HG02870 (cell line): ENCODE measurements around the gene AMBRA1.
"Not testable (repeated sequence)": the region's sequence is repeated elsewhere in the genome, so short reads cannot be mapped to it uniquely, and the experiment has no call there.

Experiments
- ATAC-seq: cut with Tn5 transposase; IDR thresholded peaks from one replicate; pipeline ENCODE4 v1.9.1; 2021; ENCODE audit warnings: mild to moderate bottlenecking, moderate library complexity; ENCODE audit not compliant: unreplicated experiment

Gene AMBRA1

DNA sequence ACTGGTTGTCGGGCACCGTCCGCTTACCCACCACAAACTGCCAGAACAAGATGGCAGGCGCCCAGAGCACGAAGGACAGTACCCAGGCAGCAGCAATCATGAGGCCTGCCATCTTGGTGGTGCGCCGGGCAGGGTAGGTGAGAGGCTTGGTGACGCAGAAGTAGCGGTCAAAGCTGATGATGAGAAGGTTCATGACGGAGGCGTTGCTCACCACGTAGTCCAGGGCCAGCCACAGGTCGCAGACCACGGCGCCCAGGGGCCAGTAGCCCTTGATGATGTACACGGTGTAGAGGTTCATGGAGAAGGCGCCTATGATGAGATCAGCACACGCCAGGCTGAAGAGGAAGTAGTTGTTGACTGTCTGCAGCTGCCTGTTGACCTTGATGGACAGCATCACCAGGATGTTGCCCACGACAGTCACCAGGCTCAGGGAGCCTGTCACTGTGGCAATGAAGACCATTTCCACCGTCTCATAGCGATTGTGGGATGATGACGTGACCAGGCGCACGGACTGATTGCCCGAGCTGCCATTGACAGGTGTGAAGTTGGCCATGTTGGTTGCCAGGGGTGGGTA is 207.7 kb downstream of the AMBRA1 start:
- ATAC-seq: no peak

DNA sequence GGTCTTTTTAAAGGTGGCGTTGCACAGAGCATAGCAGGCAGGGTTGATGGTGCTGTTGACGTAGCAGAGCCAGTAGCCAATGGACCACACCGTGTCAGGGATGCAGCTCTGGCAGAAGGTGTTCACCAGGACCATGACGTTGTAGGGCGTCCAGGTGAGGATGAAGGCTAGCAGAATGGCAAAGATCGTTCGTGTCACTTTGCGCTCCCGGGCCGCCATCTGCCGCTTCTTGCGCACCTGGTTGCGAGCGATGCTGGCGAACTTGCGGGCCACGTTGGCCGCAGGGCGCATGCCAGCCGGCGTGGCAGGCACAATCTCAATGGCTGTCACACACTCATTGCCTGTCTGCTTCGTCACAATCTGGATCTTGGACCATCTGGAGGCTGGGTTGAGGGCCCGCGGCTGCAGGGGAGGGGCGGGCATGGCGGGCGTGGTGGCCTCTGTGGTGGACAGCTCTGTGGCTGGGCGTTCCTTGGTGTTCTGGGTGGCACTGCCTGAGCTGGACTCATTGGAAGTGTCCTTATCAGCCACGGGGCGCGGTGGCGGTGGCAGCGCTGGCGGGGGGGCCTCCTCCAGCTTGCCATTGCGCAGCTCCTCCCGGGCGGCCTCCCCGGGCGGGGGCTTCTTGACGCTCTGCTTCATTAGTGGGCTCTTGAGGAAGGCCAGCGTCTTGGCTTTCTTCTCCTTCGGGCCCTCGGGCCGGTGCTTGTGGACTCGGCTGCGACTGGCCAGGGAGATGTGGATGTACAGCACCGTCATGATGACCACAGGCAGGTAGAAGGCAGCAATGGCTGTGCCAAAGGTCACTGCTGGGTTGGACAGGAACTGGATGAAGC is 208.4 kb downstream of the AMBRA1 start:
- ATAC-seq: no peak

DNA sequence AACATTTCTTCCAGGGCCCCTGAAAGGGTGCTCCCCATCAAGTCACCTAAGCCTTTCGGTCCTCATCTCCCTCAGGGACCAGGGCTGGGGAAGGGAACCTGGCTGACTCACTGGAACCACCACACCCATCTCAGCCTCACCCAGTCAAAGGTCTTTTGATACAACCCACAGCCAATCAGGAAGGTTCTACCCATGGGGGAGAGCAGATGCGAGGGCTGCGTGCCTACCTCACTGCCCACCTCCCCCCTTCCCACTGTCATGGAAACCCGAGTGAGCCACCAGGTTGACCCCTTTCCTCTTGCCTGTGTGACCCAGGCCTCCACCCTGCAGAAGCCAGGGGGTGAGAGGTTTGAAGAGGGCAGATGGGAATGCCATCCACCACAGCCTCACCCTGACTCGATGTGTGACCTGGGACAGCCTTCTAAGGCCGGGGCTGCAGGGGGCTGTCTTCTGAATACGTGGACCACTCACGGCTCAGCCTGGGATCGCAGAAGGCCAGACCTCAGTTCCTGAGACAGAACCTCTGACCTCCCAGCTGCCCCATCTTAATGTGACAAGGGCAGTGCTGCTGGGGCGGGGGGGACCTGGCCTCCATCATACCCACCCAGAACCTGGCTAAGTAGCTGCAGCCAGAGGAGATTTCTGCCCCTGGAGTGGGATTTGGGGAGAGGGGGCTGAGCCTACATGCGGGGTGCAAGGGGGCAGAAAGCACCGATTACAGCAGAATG is 209.7 kb downstream of the AMBRA1 start:
- no peak for ATAC-seq

DNA sequence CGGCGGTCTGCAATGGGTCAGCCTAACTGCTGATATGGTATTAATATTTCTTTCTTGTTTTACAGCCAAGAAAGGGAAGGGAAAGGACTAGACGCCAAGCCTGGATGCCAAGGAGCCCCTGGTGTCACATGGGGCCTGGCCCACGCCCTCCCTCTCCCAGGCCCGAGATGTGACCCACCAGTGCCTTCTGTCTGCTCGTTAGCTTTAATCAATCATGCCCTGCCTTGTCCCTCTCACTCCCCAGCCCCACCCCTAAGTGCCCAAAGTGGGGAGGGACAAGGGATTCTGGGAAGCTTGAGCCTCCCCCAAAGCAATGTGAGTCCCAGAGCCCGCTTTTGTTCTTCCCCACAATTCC is 210.4 kb downstream of the AMBRA1 start:
- no peak for ATAC-seq

DNA sequence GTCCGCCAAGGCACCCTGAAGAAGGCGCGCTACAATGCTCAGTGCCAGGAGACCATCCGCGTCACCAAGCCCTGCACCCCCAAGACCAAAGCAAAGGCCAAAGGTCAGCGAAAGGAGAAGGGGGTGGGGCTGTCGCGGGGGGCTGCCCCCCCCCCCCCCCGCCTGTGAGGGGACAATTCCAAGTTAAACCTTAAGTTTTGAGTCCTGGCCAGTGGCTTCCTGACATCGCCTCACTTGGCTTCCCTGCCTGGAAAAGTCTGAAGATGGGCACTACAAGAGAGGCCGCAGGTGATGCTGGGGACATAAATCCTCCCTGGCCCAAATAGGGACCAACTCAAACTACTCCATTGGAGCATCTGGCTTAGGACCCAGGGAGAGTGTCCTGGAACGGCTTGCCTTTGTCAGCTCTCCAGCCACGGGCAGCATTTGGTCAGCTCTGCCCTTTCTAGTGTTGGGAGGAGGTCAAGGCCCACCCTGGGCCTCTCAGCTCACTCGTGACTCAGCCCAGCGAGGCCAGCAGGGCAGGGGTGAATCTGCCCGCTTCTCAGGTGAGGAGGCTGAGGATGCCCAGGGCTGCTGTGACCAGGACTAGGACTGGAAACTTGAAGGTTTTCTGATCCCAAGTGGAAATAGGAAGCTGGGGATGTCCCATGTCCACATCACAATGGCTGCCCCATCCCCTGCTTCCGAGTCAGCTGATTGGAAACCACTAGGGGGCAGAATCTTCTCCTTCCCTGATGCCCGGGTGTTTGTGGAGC is 211.0 kb downstream of the AMBRA1 start:
- ATAC-seq: no peak

DNA sequence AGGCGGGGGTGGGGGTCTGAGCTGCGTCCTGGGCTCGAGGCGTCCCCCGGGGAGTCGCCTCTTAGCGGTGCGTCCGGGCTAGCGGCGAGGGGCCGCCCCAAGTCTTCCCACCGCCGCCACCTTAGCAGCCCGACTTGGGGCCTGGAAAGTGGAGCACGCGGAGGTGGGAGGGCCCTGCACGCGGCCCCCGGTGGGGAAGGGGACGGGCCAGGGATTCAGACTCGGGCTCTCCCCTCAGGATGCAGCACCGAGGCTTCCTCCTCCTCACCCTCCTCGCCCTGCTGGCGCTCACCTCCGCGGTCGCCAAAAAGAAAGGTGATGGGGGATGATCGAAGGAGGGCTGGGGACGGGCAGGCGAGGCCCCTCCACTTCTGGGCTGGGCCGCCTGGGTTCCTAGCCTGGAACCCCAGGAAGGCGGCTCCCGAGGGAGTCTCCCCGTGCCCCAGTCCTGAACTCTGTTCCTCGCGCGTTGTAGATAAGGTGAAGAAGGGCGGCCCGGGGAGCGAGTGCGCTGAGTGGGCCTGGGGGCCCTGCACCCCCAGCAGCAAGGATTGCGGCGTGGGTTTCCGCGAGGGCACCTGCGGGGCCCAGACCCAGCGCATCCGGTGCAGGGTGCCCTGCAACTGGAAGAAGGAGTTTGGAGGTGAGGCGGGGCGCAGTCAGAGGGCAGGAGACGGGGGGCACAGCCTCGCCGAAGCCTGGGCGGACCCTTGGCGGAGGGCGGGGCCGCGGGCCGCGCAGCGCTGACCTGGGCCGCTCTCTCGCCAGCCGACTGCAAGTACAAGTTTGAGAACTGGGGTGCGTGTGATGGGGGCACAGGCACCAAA is 211.8 kb downstream of the AMBRA1 start:
- ATAC-seq: no peak

DNA sequence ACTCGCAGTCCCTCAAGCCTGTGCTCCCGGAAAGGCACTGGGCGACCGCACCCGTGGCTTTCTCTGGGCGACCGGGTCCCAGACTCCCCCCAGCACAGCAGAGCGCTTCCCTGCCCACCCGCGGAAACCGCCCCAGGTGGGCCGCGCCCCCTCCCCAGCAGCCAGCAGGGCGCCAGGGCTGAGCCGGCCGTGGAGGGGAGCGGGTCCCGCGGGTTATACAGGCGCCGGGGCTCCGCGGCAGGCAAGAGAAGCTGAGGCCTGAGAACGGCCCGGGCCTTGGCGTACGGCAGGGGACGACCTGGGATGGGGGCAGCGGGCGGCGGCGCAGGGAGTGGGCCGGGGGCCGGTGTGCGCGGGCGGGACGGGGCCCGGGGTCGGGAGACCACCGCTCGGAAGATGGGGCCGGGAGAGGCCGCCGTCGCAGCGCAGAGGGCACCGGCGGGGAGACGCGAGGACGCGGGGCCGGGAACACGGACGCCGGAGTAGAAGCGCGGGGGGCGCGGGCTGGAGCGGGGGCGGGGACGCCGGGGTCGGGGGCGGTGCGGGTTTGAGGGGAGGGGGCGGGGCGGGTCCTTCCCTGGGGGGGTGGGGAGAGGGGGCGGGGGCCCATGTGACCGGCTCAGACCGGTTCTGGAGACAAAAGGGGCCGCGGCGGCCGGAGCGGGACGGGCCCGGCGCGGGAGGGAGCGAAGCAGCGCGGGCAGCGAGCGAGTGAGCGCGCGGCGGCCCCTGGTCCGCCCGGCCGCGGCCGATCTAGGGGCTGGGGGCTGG is 212.6 kb downstream of the AMBRA1 start, which contains the start of gene MDK:
Gene MDK, plus strand, starts transcription at position 622 of the 771 bp plus-strand sequence. CDS start 389 bp downstream, outside the sequence.
- ATAC-seq: no peak

DNA sequence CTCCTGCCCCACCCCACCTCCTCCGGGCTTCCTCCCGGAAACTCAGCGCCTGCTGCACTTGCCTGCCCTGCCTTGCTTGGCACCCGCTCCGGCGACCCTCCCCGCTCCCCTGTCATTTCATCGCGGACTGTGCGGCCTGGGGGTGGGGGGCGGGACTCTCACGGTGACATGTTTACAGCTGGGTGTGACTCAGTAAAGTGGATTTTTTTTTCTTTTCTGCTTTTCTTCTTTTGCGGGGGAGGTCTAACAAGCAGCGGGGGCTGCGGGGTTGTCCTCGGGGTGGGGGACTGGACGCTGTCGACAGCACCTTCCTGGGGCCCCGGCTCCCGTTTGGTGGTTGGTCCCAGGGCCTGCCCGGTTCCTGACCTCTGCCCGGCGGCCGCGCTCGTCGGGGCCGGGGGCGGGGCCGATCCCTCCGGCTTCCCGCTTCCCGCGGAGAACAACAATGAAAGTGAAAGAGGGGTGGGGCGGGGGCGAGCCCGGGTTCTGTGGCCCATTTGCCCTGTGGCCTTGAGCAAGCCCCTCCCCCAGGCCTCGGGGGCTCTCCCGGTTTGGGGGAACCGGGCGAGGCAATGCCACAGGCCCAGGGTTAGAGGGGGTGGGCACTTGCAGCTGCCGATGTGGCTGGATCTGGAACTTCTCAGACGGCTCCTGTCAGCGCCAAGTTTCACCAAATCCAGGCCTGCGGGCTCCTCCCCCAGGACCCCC is 213.3 kb downstream of the AMBRA1 start:
- no peak for ATAC-seq

DNA sequence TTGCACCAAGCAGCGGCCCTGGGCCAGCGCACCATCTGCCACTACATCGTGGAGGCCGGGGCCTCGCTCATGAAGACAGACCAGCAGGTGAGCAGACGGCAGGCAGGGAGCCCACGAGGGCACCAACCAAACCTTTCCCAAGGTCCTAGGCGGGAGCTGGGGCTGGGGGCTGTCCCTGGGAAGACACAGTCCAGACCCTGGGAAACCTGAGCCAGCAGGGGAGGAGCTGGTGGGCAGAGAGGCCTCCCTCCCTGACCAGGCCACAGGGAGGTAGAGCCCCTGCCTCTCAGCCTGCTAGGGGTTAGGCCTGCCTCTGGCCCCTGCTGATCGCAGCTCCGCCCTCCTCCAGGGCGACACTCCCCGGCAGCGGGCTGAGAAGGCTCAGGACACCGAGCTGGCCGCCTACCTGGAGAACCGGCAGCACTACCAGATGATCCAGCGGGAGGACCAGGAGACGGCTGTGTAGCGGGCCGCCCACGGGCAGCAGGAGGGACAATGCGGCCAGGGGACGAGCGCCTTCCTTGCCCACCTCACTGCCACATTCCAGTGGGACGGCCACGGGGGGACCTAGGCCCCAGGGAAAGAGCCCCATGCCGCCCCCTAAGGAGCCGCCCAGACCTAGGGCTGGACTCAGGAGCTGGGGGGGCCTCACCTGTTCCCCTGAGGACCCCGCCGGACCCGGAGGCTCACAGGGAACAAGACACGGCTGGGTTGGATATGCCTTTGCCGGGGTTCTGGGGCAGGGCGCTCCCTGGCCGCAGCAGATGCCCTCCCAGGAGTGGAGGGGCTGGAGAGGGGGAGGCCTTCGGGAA is 214.1 kb downstream of the AMBRA1 start:
- not testable (repeated sequence) for ATAC-seq

DNA sequence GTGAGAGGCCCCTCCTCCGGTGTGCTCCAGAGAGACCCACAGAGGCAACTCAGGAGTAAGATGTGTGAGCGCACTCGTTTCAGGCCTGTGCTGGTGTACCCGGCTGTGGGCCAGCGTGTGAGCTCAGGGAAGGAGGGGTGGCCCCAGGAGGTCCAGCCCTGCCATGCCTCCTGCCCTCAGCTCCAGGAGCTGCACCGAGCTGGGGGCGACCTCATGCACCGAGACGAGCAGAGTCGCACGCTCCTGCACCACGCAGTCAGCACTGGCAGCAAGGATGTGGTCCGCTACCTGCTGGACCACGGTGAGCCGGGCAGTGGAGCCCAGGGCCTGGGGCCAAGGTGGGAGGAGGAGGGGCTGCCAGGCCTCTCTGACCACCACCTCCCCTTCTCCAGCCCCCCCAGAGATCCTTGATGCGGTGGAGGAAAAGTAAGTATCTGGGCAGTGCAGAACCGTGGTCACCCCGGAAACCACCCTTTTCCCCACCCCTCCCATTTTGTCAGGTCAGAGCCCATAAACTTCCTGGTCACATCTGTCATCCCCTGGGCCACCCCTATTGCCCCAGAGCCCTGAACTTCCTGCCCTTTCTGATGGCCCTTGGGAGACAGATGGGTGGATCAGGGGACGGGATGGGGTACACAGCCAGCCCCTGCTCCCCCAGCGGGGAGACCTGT is 214.9 kb downstream of the AMBRA1 start:
- no peak for ATAC-seq

DNA sequence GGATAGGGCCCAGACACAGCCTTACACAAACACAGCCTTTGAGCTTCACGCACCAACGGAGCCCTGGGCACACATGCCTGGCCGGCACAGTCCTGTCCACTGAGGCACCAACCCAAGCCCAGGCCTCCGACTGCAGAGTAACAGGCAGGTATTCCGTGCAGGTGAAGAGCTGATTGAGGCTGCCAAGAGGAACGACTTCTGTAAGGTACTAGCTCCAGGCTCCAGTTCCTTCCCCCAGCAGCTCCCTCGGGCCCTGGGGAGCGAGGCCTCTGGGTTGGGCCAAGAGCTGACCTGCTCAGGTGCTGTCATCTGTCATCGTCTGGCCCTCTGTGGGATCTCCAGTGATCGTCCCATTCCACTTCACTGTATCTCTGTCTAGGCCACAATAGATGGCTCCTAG is 215.5 kb downstream of the AMBRA1 start:
- ATAC-seq: no peak

DNA sequence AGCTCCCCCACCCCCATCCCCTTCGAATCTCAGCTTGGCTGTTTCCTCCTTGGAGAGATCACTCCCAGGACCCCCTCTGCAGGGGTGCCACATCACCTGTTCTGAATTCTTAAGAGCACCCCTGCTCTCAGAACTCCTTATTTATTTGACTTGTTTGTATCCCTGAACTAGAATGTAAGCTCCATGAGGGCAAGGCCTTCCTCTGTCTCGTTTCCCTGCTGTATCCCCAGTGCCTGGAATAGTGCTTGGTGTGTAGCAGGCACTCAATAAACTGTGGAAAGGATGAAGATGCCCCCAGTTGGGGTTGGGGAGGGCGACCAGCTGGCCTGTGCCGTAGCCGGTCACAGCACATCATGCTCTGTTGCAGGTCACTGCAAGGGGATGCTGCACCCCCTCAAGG is 216.0 kb downstream of the AMBRA1 start:
- no peak for ATAC-seq

DNA sequence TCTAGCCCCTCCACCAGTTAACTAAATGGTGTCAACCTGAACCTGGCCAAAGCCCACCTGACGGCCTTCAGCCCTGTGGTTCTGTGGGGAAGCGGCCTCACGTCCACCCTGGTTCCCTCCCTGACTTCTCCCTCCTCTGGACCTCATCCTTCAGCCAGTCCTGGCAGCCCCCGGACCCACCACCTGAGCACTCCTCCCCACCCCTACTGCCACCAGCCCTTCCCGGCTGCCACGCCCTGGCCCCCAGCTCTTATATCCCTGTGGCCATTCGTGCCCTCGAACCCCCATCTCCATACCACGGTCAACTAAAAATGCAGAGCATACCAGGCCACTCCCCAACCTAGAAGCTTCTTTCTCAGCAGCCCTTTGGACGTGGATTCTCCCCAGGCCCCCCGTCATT is 216.5 kb downstream of the AMBRA1 start:
- ATAC-seq: no peak

DNA sequence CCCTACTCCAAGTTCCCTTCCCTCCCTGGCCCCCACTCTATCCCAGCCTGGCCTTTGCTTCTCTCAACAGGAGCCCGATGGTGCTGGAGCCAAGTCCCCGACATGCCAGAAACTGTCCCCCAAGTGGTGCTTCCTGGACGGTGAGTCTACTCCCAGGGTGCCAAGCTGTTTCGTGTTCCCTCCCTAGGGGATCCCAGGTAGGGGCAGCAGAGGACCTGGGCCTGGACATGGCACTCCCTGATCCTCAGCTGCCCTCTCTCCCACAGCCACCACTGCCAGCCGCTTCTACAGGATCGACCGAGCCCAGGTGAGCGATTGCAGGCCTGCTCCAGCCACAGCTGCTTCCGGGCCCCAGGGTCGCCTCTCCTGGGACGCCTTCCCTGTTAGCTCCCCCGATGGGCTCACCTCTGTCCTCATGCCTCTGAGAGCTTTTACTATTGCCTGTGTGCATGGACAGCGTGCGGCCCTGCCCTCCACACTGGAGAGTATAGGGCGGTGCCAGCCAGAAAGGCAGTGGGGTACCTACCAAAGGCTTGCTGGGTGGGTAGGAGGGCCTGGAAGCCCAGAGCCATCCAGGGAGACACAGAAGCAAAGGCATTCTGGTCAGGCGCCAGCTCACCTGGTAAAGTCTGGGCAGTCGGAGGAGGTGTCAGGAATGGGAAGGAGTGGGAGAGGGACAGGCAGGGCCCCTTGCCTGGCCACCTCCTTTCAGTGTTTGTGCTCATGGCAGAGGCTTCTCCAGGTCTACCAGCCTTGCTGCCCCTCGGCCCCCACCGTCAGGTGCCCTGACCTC is 217.4 kb downstream of the AMBRA1 start:
- no peak for ATAC-seq

DNA sequence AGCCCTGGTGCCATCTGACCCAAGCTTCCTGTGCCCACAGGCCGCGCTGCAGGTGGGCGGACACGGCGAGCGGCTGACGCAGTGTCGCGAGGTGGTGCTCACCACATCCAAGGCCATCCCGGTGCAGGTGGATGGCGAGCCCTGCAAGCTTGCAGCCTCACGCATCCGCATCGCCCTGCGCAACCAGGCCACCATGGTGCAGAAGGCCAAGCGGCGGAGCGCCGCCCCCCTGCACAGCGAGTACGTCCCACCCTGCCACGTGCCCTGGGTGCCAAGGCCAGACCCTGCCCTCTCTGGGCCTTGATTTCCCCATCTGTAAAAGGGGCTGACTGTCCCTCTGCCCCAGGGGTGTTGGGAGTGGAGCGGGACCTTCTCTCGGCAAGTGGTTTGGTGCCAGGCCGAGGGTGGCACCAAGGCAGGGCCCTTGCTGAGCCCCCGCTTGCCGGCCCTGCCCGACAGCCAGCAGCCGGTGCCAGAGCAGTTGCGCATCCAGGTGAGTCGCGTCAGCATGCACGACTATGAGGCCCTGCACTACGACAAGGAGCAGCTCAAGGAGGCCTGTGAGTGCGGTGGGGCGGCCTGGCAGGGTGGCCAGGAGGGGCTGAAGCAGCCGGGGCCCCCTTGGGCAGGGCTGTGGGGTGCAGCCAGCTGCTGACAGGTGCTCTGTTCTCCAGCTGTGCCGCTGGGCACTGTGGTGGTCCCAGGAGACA is 218.3 kb downstream of the AMBRA1 start:
- ATAC-seq: no peak

DNA sequence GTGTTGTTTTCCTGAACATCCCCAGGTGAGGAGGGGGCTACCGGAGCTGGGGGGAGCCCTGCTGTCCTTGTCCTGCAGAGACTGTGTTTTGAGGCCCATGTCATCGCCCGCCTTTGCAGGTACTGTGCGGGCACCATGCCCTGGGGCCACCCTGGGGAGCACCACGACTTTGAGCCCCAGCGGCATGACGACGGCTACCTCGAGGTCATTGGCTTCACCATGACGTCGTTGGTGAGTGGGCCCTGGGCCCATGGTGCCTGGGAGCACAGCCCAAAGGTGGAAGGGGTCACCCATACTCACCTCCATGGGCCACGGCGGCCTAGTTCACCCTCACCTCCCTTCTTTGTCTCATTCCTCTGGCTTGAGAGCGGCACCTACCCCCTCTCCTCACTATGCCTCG is 219.0 kb downstream of the AMBRA1 start:
- ATAC-seq: no peak
